ENCODE results near the gene TMEM186.
"Not testable (repeated sequence)": the region's sequence is repeated elsewhere in the genome, so short reads cannot be mapped to it uniquely, and the experiment has no call there.

TMEM186 gene

GRCh38 chr16:8808613-8809353 lies 11.3 kb upstream of the TMEM186 start:
- no peak for DNase-seq

- no peak for DNase-seq
Observed at GRCh38 chr16:8808009-8808408, 10.6 kb upstream of the TMEM186 start.

- no peak for DNase-seq
Observed at GRCh38 chr16:8807189-8807588, 9.8 kb upstream of the TMEM186 start.

DNA sequence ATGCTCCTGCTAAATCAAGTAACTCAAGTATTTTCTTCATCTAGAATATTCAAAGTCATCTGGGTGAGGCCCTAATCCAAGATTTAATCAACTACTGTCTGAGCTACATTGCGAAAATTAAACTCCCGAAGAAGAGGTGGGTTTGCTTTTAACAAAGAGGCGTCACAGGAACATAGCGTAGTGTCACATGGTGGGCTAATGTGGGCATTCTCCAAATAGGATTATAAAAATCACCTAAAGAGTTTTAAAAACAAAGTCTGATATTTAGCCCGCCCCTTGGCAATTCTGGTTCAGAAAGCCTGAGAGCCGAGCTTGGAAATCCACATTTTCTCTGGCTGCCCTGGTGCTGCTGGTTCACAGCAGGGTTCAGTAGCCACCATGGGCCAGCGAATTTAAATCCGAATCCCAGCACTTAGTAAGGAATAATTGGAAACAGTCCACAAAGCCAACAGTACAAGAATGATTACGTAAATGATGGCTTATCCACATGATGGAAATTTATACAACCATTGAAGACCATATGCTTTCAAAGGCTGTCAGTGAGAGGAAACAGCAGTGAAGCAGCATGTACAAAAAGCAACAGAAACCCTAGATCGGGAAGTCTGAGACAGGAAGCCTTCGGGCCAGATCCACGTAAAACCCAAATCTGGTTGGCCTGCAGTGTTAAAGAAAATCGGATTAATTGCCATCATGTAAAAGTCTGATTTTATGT lies 9.0 kb upstream of the TMEM186 start:
- no peak for DNase-seq

- no peak for DNase-seq
Observed at GRCh38 chr16:8804313-8804712, 6.9 kb upstream of the TMEM186 start.

DNA sequence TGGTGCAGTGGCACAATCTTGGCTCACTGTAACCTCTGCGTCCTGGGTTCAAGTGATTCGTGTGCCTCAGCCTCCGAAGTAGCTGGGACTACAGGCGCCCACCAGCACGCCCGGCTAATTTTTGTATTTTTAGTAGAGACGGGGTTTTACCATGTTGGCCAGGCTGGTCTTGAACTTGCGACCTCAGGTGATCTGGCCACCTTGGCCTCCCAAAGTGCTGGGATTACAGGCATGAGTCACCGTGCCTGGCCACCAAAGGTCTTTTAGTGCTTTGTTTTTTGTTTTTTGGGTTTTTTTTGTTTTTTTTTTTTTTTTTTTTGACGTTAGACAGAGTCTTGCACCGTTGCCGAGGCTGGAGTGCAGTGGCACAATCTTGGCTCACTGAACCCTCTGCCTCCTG lies 6.3 kb upstream of the TMEM186 start:
- not testable (repeated sequence) for DNase-seq

DNA sequence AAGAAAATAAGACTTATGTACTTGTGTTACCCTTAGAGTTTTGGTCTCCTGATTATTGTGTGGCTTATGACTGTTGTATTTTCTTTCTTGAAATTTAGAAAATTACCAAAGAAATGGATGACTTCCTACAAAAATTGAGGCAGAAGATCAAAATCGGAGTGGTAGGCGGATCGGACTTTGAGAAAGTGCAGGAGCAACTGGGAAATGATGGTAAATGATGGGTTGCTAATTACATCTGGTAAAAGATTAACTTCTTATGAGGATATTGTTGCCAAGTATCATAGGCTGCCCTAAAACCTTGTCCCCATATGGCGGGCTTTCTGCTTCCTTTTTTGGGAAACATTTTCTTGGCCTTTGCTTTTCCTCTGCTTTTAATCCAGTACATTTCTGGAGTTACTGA lies 4.3 kb upstream of the TMEM186 start:
- no peak for DNase-seq

GRCh38 chr16:8798535-8799157 lies 1.2 kb upstream of the TMEM186 start:
- DNase-seq = no peak

- no peak for DNase-seq
Observed at GRCh38 chr16:8798174-8798527, 712 bp upstream of the TMEM186 start.

GRCh38 chr16:8796469-8797363 lies 723 bp downstream of the TMEM186 start:
- no peak for DNase-seq

DNA sequence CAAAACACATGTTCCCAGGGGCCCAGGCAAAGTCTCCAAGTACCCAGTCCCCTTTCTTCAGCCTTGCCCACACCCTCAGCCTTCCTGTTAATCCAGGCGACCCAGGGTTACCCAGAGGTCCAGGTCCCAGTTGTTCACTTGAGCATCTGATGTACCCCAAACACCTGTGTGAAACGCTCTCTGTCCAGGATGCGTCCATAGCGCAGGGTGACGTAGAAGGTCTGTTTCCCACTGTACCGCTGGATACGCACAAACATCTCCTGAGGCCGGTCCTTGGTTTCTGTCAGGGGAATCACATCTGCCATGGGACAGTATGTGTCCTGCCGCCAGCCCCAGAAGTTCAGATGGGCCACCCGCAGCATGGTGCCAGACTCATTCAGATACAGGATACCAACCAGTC lies 1.6 kb downstream of the TMEM186 start:
- DNase-seq = no peak

DNA sequence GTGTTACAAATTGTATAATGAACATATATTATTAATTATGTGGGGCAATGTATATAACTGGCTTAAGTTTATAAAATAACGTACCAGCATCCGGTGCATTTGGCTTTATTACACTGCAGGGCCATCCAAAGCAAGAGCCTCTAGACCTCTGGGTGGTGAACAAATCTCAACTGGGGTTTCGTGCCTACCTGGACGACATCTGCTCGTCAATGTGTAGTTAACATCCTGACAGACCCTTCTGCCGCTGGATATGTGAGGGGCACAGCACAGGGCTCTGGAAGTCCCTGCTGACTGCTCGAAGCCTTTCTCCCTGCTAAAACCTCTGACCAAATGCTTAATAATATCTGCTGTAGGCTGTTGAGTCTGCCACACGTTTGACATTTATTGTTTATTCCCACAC lies 2.3 kb downstream of the TMEM186 start:
- no peak for DNase-seq

DNA sequence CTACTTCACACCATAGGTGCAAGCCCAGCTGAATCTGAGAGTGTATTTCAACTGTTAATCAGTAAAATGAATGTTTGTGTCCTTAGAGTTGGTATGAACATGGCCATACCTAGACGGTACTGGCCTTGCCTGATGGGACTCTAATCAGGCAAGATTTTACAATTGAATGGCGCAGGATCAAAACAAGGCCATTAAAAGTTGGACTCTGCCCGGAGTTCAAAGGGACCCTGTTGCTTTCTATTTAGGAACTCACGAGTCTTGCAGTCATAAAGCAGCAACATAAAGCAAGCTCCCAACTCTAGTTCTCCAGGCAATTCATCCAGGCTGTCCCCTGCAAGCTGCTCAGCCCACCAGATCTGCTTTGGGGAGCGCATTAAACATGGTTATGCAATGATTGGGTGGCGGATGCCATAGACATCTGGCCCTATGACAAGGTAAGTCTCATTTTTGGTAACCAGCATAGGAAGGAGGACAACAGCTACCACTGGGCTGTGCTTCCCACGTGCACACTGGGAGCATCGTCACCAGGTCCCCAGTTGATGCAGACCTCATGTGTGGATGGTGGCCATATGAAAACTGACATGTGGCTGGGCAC lies 8.8 kb downstream of the TMEM186 start:
- no peak for DNase-seq

DNA sequence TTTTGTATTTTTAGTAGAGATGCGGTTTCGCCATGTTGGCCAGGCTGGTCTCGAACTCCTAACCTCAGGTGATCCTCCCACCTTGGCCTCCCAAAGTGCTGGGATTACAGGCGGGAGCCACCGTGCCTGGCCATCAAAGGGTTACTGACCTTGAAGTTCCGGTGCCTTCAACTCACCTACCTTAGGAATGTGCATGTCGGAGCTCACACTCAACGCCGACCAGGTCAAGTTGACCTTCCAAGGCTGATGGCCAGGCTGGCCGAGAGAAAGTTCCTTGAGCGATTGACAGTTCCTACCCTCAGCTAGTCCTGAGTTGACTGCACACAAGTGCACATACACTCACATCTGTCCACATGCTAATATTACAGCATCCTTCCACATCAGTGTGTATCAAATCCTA lies 11.1 kb downstream of the TMEM186 start:
- DNase-seq = not testable (repeated sequence)

GRCh38 chr16:8785408-8785807 lies 12.0 kb downstream of the TMEM186 start:
- no peak for DNase-seq

GRCh38 chr16:8782673-8783072 lies 14.8 kb downstream of the TMEM186 start:
- no peak for DNase-seq

DNA sequence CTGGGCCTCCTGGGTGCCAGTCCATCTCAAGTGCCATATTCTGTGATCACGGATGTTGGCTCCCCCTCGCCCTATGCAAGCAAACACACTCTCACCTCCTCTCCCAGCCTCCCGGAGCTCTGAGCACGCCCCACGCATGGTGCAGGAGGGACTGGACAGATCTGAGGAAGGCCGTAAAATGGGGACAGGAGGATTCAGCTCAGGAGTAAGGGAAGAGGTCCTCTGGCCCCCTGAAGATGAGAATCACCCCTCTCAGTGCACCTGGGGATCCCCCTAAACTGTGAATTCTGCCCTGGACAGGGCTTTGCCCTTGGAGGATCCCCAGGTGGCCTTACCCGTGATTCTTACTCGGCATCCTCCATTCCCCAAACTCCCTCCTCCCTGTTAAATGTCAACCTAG lies 15.6 kb downstream of the TMEM186 start:
- no peak for DNase-seq

DNA sequence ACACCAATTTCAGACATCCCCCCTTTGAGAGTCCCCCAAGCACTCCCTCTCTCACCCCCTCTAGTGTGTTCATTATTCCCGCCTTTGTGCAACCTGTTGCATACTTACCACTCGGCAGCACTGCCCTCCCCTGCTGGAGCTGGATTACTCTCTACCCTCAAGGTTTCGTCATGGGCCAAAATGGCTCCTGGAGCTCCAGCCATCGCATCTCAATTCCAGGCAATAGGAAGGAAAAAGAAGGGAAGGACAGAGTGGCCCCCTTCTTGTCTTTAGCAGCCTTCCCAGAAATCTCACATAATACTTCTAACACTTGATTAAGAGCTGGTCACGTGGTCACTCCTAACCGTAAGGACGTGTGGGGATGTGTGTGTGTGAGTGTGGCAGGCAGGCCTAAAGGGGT lies 20.2 kb downstream of the TMEM186 start:
- DNase-seq = no peak

DNA sequence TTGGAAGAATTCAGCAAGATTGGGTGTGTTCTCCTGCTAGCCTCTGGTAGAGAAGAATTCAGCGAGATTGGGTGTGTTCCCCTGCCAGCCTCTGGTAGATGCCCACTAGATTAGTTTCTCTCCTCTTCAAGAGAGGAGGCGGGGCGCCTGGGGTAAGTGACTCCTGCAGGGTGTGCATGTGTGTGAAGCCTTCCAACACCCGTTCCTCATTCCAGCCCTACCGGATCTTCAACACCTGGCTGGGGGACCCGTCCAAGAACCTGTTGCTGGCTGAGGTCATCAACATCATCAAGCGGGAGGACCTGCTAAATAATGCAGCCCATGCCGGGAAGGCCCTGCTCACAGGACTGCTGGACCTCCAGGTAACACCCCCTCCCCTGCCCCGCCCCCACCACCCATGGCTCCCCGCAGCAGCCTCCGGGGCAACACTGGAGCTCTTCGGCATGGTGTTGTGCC lies 21.3 kb downstream of the TMEM186 start:
- no peak for DNase-seq

GRCh38 chr16:8775359-8775758 lies 22.1 kb downstream of the TMEM186 start:
- no peak for DNase-seq

DNA sequence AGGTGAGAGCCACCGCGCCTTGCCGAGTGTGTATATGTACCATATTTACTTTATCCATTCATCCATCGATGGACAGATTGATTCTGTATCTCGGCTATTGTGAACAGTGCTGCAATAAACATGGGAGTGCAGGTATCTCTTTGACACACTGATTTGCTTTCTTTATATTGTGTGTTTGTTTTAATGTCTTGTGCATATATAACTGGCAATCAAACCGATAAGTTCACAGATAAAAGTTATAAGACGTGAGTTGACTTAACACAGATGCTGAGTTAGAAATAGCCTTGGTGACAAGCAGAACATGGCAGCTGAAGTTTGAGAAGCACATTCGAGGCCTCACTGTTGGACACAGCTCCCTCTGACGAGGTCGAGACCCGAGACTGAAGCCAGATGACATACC lies 23.2 kb downstream of the TMEM186 start:
- DNase-seq = no peak

DNA sequence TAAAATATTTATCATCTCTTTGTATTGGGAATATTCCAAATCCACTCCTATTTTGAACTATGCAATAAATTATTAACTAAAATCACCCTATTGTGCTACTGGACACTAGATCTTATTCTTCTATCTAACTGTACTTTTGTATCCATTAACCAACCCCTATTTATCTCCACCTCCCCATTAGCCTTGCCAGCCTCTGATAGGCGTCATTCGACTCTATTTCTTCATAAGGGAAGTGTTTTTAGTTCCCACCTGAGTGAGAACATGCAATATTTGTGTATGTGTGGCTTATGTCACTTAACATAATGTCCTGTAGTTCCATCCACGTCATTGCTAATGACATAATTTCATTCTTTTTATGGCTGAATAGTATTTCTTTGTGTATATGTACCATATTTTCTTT lies 23.9 kb downstream of the TMEM186 start:
- DNase-seq = no peak

GRCh38 chr16:8768692-8769091 lies 28.7 kb downstream of the TMEM186 start:
- no peak for DNase-seq

Measured in central memory CD4-positive, alpha-beta T cell (primary cell).